ENCODE data around the gene XYLT2.
"Not testable (repeated sequence)": the region's sequence is repeated elsewhere in the genome, so short reads cannot be mapped to it uniquely, and the experiment has no call there.

XYLT2 gene

GRCh38 chr17:50322271-50322670, 23.7 kb upstream of the XYLT2 start:
- no peak for DNase-seq

DNA sequence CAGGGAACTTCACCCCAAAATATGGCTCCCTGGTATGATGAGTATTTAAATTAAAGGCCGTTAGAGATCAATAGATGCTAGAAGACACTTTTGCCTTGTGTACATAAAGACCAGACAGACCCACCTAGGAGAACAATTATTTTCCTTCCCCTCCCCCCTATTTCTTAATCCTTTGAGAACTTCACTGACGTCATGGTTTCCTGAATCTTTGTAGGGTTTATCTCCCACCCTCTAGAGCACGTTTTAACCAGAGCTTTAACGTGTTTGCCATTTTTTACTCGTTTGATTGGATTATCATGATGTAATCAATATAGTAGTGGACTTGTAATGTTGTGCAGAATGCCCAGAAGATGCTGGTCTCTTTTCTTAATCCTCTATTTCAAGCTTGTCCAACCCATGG, 22.9 kb upstream of the XYLT2 start:
- DNase-seq = no peak

- no peak for DNase-seq
Measured at GRCh38 chr17:50325906-50326305, 20.0 kb upstream of the XYLT2 start.

DNA sequence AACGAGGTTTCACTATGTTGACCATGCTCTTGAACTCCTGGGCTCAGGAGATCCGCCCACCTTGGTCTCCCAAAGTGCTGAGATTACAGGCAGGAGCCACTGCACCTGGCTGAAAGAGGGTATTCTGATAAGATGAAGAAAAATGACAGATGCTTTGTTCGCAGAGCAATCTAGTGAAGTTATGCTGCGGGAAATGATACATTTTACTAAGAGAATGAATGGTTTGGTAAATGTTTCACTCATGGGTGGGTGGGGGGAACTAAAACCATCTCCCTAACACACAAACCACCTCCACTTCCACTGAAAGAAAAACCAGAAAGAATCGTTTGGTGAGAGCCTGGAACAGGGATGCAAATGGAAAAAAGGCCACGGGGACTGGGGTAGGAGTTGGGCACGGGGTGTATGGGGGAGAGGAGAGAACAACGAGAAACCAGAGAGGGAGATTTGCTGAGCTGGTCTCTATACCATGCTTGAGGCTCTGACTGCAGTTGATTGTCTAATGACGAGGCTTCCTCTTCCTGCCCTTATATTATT, 19.0 kb upstream of the XYLT2 start:
- no peak for DNase-seq

- DNase-seq = no peak
Measured at GRCh38 chr17:50328363-50329325, 17.3 kb upstream of the XYLT2 start.

GRCh38 chr17:50329716-50330115, 16.2 kb upstream of the XYLT2 start:
- DNase-seq = no peak

GRCh38 chr17:50330151-50330775, 15.7 kb upstream of the XYLT2 start:
- no peak for DNase-seq

DNA sequence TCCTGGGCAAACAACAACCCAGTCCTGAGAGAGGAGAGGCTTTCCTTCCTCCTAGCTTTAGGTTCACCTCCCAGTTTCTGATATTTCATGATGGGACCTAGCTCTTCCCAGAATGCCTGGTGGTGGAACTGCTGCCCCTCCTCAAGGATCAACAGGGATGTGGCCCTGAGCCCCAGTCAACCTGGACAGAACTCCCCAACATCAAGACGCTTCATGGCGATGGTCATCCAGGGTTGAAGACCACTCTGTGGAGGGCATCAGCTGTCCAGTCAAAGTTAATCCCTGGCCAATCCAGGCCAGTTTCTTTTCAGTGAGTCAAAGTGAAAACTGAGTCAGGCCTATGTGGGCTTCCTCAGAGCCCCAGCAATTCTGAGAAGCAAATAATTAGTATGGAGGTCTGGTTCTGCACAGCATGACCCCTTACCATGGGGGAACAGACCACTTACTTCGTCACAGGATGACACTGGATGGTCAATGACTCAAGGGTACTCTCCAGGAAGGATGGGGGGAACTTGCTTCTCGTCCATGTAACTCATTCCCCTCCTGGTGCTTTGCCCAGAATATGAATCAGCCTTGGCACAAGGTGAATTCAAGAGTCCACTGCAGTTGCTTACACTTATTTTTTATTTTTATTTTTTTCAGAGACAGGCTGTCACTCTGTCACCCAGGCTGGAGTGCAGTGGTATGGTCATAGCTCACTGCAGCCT, 14.7 kb upstream of the XYLT2 start:
- no peak for DNase-seq

GRCh38 chr17:50332196-50332595, 13.7 kb upstream of the XYLT2 start:
- no peak for DNase-seq

DNA sequence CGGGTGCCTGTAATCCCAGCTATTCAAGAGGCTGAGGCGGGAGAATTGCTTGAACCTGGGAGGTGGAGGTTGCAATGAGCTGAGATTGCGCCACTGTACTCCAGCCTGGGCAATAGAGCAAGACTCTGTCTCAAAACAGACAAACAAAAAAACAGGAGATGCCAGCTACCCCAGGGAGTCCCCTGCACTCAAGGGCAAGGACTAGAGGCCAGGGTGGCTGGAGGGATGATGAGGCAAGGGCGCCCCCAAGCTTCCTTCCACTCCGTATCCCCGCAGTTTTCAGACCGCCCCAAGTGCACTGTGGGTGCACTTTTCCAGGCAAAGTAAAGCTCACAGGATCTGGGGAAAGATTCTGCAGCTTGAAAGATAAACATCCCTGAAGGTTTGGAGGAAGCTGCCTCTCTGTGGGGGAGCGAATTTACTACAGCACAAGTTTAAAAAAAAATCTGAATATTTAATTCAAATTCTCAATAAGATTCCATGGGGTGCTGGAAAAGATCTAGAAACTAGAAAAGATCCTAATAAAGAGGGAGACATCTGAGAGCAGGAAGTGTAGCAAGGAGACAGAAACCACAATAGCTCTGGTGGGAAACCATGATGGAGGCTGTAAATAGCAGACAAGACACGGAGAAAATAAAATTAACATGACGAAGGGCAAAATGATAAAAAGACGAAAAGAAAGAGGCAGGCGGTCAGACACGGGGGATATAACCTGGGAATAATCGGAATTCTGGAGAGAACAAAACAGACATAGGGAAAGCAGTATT, 12.5 kb upstream of the XYLT2 start:
- not testable (repeated sequence) for DNase-seq

DNA sequence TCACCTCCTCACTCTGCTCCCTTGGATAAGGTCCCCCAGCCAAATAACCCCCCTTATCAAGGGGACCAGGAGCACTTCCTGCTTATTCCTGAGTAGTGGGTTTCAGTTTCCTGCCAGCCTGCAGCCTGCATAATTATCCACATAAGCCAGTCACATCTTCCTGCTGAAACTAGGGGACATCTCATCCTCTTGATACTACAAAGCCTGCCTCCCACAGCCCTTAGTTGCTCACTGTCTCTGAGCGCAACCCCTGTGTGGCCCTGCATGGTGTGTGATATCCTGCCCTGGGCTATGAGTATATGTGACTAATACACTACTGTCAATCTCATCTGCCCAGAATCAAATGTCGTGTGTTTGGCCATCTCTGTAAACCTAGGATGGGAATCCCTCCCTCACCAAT, 8.0 kb upstream of the XYLT2 start:
- no peak for DNase-seq

DNA sequence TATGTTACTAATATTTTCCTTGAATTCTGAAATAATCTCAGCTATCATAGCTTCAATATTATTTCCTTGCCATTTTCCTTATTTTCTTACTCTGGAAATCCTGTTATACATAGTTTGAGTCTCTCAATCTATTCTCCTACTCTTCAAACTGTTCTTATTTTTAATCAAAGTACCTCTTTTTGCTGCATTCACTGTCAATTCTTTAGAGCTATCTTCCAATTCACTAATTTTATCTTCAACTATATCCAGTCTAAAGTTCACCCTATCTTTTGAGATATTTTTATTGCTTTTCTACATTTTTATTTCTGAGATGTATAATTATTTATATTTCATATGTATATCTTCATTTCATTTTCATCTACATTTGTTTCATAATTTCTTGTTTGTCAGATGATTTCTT, 7.3 kb upstream of the XYLT2 start:
- DNase-seq = no peak

DNA sequence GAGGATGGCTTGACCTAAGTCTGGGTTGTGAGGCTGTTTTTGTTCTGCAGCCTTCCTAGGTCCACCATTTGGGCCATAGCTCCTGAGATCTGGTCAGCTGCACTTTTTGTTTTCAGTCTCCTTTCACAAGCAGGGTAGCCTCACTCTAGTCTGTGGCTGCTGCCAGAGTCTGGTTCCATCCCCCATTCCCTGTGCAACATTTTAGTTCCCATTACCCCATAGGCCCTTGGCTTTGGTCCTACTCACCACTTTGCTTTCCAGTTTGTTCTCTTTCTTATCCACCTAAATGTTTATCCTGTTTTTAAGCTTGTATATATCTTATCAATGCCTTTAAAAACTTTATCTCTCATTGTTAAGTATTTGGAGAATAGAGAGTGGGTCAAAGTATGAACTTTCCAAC, 6.5 kb upstream of the XYLT2 start:
- no peak for DNase-seq

GRCh38 chr17:50344731-50345365, 1.1 kb upstream of the XYLT2 start:
- no peak for DNase-seq

GRCh38 chr17:50346313-50347116, 589 bp downstream of the XYLT2 start:
- DNase-seq = peak; percentile 23

GRCh38 chr17:50347117-50347893, 1.4 kb downstream of the XYLT2 start:
- no peak for DNase-seq

- no peak for DNase-seq
Measured at GRCh38 chr17:50347894-50348291, 2.0 kb downstream of the XYLT2 start.

GRCh38 chr17:50348522-50349242, 2.8 kb downstream of the XYLT2 start:
- no peak for DNase-seq

GRCh38 chr17:50349243-50349600, 3.3 kb downstream of the XYLT2 start:
- no peak for DNase-seq

- DNase-seq = no peak
Measured at GRCh38 chr17:50350733-50351132, 4.8 kb downstream of the XYLT2 start.
